Transverse colon (tissue), 4 donors: ENCODE results near the gene LAMTOR4.

ENCODE experiments used
- CTCF ChIP-seq, 5 experiments: fragments of 200-600 bp in 3 of 5; fragments of 450-650 bp in 2 of 5; sonication (generic) in 3 of 5; IDR thresholded peaks; 1 replicate in 2 of 5; 2 replicates in 3 of 5; pipeline ENCODE4 v1.5.1; 2016 to 2017; ENCODE audit warnings: antibody characterized with exemption in 5 of 5, inconsistent platforms in 3 of 5, mild to moderate bottlenecking in 2 of 5, moderate library complexity in 1 of 5
- POLR2A ChIP-seq: fragments of 450-650 bp; IDR thresholded peaks from one replicate; pipeline ENCODE4 v1.6.1; 2016; ENCODE audit warnings: antibody characterized with exemption, mild to moderate bottlenecking, moderate library complexity
- POLR2AphosphoS5 ChIP-seq, 3 donors: sonication (generic); formaldehyde crosslinking; IDR thresholded peaks; one replicate each; pipeline ENCODE4 v1.6.1; 2016; ENCODE audit warnings: antibody characterized with exemption in 3 of 3

DNA sequence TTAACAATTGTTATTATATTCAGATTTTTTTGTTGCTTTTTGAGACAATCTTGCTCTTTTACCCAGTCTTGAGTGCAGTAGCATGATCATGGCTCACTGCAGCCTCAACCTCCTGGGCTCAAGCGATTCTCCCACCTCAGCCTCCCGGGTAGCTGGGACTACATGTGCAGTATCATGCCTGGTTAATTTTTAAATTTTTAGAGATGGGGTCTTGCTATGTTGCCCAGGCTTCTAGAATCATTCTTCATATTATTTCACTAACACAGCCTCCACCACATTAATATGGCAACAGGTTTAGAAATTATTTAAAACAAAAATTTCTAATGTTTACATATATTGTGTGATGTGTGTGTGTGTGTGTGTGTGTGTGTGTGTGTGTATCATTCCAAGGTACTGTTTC lies 1.4 kb upstream of the LAMTOR4 start:
- TF ChIP-seq CTCF (IDR thresholded peaks at IDR 0.05) (no peak), POLR2A (no peak), POLR2AphosphoS5 (IDR thresholded peaks at IDR 0.05) (no peak)
